ENCODE data around the gene OR13H1.
"Not testable (repeated sequence)": the region's sequence is repeated elsewhere in the genome, so short reads cannot be mapped to it uniquely, and the experiment has no call there.

The OR13H1 gene

GRCh38 chrX:131543774-131544173, at the start of gene OR13H1:
TSS of gene OR13H1 (plus strand) at chrX:131544074. CDS start at chrX:131544074, 0 bp downstream.
- DNase-seq, result no peak

- not testable (repeated sequence) for DNase-seq
These were observed 42.3 kb upstream of the OR13H1 start for GRCh38 chrX:131501556-131501955.

- no peak for DNase-seq
These were observed 30.5 kb upstream of the OR13H1 start for GRCh38 chrX:131513159-131513914.

GRCh38 chrX:131521824-131522223, 22.1 kb upstream of the OR13H1 start:
- DNase-seq, result no peak

GRCh38 chrX:131544218-131544617, 344 bp downstream of the OR13H1 start:
- DNase-seq, result no peak

GRCh38 chrX:131549011-131549410, 5.1 kb downstream of the OR13H1 start:
- no peak for DNase-seq

- not testable (repeated sequence) for DNase-seq
These were observed 8.6 kb downstream of the OR13H1 start for GRCh38 chrX:131552453-131552852.

GRCh38 chrX:131558562-131558961, 14.7 kb downstream of the OR13H1 start:
- no peak for DNase-seq

GRCh38 chrX:131564553-131565229, 20.8 kb downstream of the OR13H1 start:
- no peak for DNase-seq

GRCh38 chrX:131565909-131566308, 22.0 kb downstream of the OR13H1 start:
- DNase-seq, result no peak

- DNase-seq, result no peak
These were observed 27.5 kb downstream of the OR13H1 start for GRCh38 chrX:131571348-131571747.

- no peak for DNase-seq
These were observed 28.6 kb downstream of the OR13H1 start for GRCh38 chrX:131572372-131573014.

GRCh38 chrX:131577413-131577812, 33.5 kb downstream of the OR13H1 start:
- no peak for DNase-seq

- DNase-seq, result no peak
These were observed 34.3 kb downstream of the OR13H1 start for GRCh38 chrX:131577999-131578734.

- DNase-seq, result not testable (repeated sequence)
These were observed 35.0 kb downstream of the OR13H1 start for GRCh38 chrX:131578735-131579367.

- DNase-seq, result no peak
These were observed 45.1 kb downstream of the OR13H1 start for GRCh38 chrX:131588995-131589394.
